OCI-LY1 (cell line): ENCODE results near the gene VEGFA.
"Not testable (repeated sequence)": the region's sequence is repeated elsewhere in the genome, so short reads cannot be mapped to it uniquely, and the experiment has no call there.

Source experiments
- H2AFZ ChIP-seq: fragments of 200-600 bp; sonication (generic), shearing (Covaris generic); 2 replicates; pipeline ENCODE4 v1.6.0; 2014; ENCODE audit warnings: antibody characterized with exemption, mild to moderate bottlenecking, low read length
- H3F3A ChIP-seq: fragments of 200-600 bp; sonication (generic), shearing (Covaris generic); 2 replicates; pipeline ENCODE4 v1.6.0; 2014; ENCODE audit warnings: mild to moderate bottlenecking, antibody characterized with exemption, low read length, moderate library complexity; ENCODE audit not compliant: insufficient read depth
- H3K27ac ChIP-seq: fragments of 200-600 bp; sonication (generic); 2 replicates; pipeline ENCODE4 v1.5.1; 2014; ENCODE audit warnings: low read length, mixed run types, mild to moderate bottlenecking, low read depth; ENCODE audit not compliant: poor library complexity, severe bottlenecking
- H3K27me3 ChIP-seq: fragments of 200-600 bp; sonication (generic); 2 replicates; pipeline ENCODE4 v1.6.0; 2014; ENCODE audit warnings: antibody characterized with exemption, mild to moderate bottlenecking, low read length, moderate library complexity; ENCODE audit not compliant: insufficient read depth
- H3K36me3 ChIP-seq: fragments of 200-600 bp; sonication (generic); 2 replicates; pipeline ENCODE4 v1.6.1; 2014; ENCODE audit warnings: mild to moderate bottlenecking, antibody characterized with exemption, low read length, moderate library complexity, mixed read lengths; ENCODE audit not compliant: insufficient read depth
- H3K4me1 ChIP-seq: fragments of 200-600 bp; sonication (generic); 2 replicates; pipeline ENCODE4 v1.5.1; 2014; ENCODE audit warnings: mild to moderate bottlenecking, low read length, moderate library complexity; ENCODE audit not compliant: insufficient read depth, severe bottlenecking
- H3K4me2 ChIP-seq: fragments of 200-600 bp; sonication (generic), shearing (Covaris generic); 2 replicates; pipeline ENCODE4 v1.6.1; 2014; ENCODE audit warnings: low read length
- H3K4me3 ChIP-seq: fragments of 200-600 bp; sonication (generic); 2 replicates; pipeline ENCODE4 v1.5.1; 2014; ENCODE audit warnings: low read length, low read depth, mild to moderate bottlenecking, mixed read lengths; ENCODE audit not compliant: poor library complexity, severe bottlenecking
- H3K79me2 ChIP-seq: fragments of 200-600 bp; shearing (Covaris generic); 2 replicates; pipeline ENCODE4 v1.6.1; 2016; ENCODE audit warnings: mixed run types, low read length, mixed read lengths; ENCODE audit not compliant: insufficient read depth
- H3K9ac ChIP-seq: fragments of 200-600 bp; sonication (generic), shearing (Covaris generic); 2 replicates; pipeline ENCODE4 v1.6.1; 2014; ENCODE audit warnings: mild to moderate bottlenecking, low read length, mixed read lengths
- H3K9me2 ChIP-seq: fragments of 200-600 bp; sonication (generic), shearing (Covaris generic); 2 replicates; pipeline ENCODE4 v1.6.1; 2014; ENCODE audit warnings: low read depth, mild to moderate bottlenecking, low read length, mixed read lengths
- H3K9me3 ChIP-seq: fragments of 200-600 bp; shearing (Covaris generic); 2 replicates; pipeline ENCODE4 v1.6.1; 2014; ENCODE audit warnings: low read length, mixed read lengths
- H4K20me1 ChIP-seq: fragments of 200-600 bp; sonication (generic), shearing (Covaris generic); 2 replicates; pipeline ENCODE4 v1.6.0; 2016; ENCODE audit warnings: mild to moderate bottlenecking, low read length; ENCODE audit not compliant: insufficient read depth
- CTCF ChIP-seq: fragments of 200-600 bp; sonication (generic), shearing (Covaris generic); IDR thresholded peaks from 2 replicates; pipeline ENCODE4 v1.5.1; 2017; ENCODE audit warnings: mild to moderate bottlenecking, antibody characterized with exemption, low read length, moderate library complexity, mixed read lengths
- EZH2 ChIP-seq: fragments of 200-600 bp; sonication (generic), shearing (Covaris generic); IDR thresholded peaks from 2 replicates; pipeline ENCODE4 v1.8.0; 2017; ENCODE audit warnings: borderline replicate concordance, mixed run types, mild to moderate bottlenecking, antibody characterized with exemption, low read length, moderate library complexity, mixed read lengths

VEGFA gene

GRCh38 chr6:43814865-43815264 is 44.9 kb downstream of the VEGFA start:
- Histone ChIP-seq H3K27ac (no peak overlapping the region), H3F3A (no peaks in the 10 kb centered on the region), H2AFZ (no peak overlapping the region), H4K20me1 (no peaks in the 10 kb centered on the region), H3K9ac (no peak overlapping the region), H3K27me3 (no peaks in the 10 kb centered on the region), H3K9me2 (no peaks in the 10 kb centered on the region), H3K9me3 (no peaks in the 10 kb centered on the region), H3K4me1 (no peaks in the 10 kb centered on the region), H3K4me3 (no peak overlapping the region), H3K36me3 (no peaks in the 10 kb centered on the region), H3K79me2 (no peaks in the 10 kb centered on the region), H3K4me2 (no peak overlapping the region)
- TF ChIP-seq CTCF (no peak), EZH2 (no peak)

- H3K4me2 ChIP-seq, result no peak overlapping the region
- no peaks in the 10 kb centered on the region for H4K20me1 ChIP-seq
- TF ChIP-seq EZH2, result no peak
- peak; percentile 37 for TF ChIP-seq CTCF
Measured at GRCh38 chr6:43817192-43817591, 47.2 kb downstream of the VEGFA start.

GRCh38 chr6:43818973-43819372 is 49.0 kb downstream of the VEGFA start:
- H3K27ac ChIP-seq, H3K9ac ChIP-seq, H2AFZ ChIP-seq, H3K9me2 ChIP-seq, H3K4me2 ChIP-seq, H3K4me3 ChIP-seq, H3K4me1 ChIP-seq, H3F3A ChIP-seq, H3K9me3 ChIP-seq, H3K36me3 ChIP-seq, H3K79me2 ChIP-seq, H3K27me3 ChIP-seq, H4K20me1 ChIP-seq: not testable (repeated sequence)

More at GRCh38 chr6:43817192-43817591, 47.2 kb downstream of the VEGFA start:
- Histone ChIP-seq H2AFZ (no peak overlapping the region), H3K79me2 (no peaks in the 10 kb centered on the region), H3K27ac (no peak overlapping the region), H3F3A (no peaks in the 10 kb centered on the region), H3K9me3 (no peaks in the 10 kb centered on the region), H3K4me1 (no peaks in the 10 kb centered on the region), H3K27me3 (no peaks in the 10 kb centered on the region), H3K9ac (no peak overlapping the region), H3K36me3 (no peaks in the 10 kb centered on the region), H3K4me3 (no peak overlapping the region), H3K9me2 (no peaks in the 10 kb centered on the region)

- H3K9me2 ChIP-seq, result no peaks in the 10 kb centered on the region
- H3K9ac ChIP-seq, result no peak overlapping the region
- no peaks in the 10 kb centered on the region for H3K9me3 ChIP-seq
- H2AFZ ChIP-seq, result no peak overlapping the region
- H3F3A ChIP-seq, result no peaks in the 10 kb centered on the region
- H3K4me2 ChIP-seq, result no peak overlapping the region
- no peak overlapping the region for H3K4me3 ChIP-seq
- no peak overlapping the region for H3K27ac ChIP-seq
- no peak for TF ChIP-seq CTCF
- TF ChIP-seq EZH2, result no peak
- no peaks in the 10 kb centered on the region for H3K36me3 ChIP-seq
- H3K4me1 ChIP-seq, result no peaks in the 10 kb centered on the region
- peaks cover 6% of the 10 kb centered on the region; the same call in 1 of the 2 replicates for H3K27me3 ChIP-seq
- H4K20me1 ChIP-seq, result no peaks in the 10 kb centered on the region
- no peaks in the 10 kb centered on the region for H3K79me2 ChIP-seq
Measured at GRCh38 chr6:43819958-43820357, 49.9 kb downstream of the VEGFA start.
